GM23248 (cell line): Measurements from ENCODE around the gene FAM168A. TPM values are rescaled to one million over a fixed set of nuclear protein-coding genes. Genes with fewer than 3 reads are reported as not detected.

Experiments
- DNase-seq: peaks from one replicate; pipeline ENCODE4 v3.0.0-alpha.2; 2015
- H2AFZ ChIP-seq: fragments of 200-600 bp; sonication (generic); 2 replicates; pipeline ENCODE4 v1.6.1; 2016; ENCODE audit warnings: antibody characterized with exemption
- H3F3A ChIP-seq: fragments of 200-600 bp; sonication (generic); 2 replicates; pipeline ENCODE4 v1.6.1; 2016; ENCODE audit warnings: mild to moderate bottlenecking, antibody characterized with exemption, mixed run types; ENCODE audit not compliant: insufficient read depth
- H3K27ac ChIP-seq: fragments of 200-600 bp; sonication (generic); 2 replicates; pipeline ENCODE4 v1.5.1; 2016; ENCODE audit warnings: mild to moderate bottlenecking
- H3K27me3 ChIP-seq: fragments of 200-600 bp; sonication (generic); replicated peaks from 2 replicates; pipeline ENCODE4 v1.6.1; 2016; ENCODE audit warnings: mild to moderate bottlenecking; ENCODE audit not compliant: insufficient read depth
- H3K36me3 ChIP-seq: fragments of 200-600 bp; sonication (generic); 2 replicates; pipeline ENCODE4 v1.6.1; 2016; ENCODE audit warnings: low read depth, mild to moderate bottlenecking
- H3K4me1 ChIP-seq: fragments of 200-600 bp; sonication (generic); 2 replicates; pipeline ENCODE4 v1.6.1; 2016; ENCODE audit warnings: mild to moderate bottlenecking; ENCODE audit not compliant: insufficient read depth
- H3K4me2 ChIP-seq: fragments of 200-600 bp; sonication (generic); one replicate; pipeline ENCODE4 v1.6.1; 2016; ENCODE audit warnings: mild to moderate bottlenecking; ENCODE audit not compliant: unreplicated experiment
- H3K4me3 ChIP-seq: fragments of 200-600 bp; sonication (generic); 2 replicates; pipeline ENCODE4 v1.5.1; 2016; ENCODE audit warnings: mild to moderate bottlenecking
- H3K79me2 ChIP-seq: fragments of 200-600 bp; sonication (generic); 2 replicates; pipeline ENCODE4 v1.6.1; 2016; ENCODE audit warnings: mild to moderate bottlenecking; ENCODE audit not compliant: insufficient read depth
- H3K9ac ChIP-seq: fragments of 200-600 bp; sonication (generic); 2 replicates; pipeline ENCODE4 v1.6.1; 2016; ENCODE audit warnings: mild to moderate bottlenecking
- H3K9me2 ChIP-seq: fragments of 200-600 bp; sonication (generic); 2 replicates; pipeline ENCODE4 v1.6.1; 2016; ENCODE audit warnings: mixed run types, mild to moderate bottlenecking, moderate library complexity; ENCODE audit not compliant: insufficient read depth
- H3K9me3 ChIP-seq: fragments of 200-600 bp; sonication (generic); one replicate; pipeline ENCODE4 v1.6.1; 2017; ENCODE audit warnings: low read depth
- H4K20me1 ChIP-seq: fragments of 200-600 bp; sonication (generic); 2 replicates; pipeline ENCODE4 v1.6.0; 2016; ENCODE audit not compliant: insufficient read depth
- EZH2 ChIP-seq: fragments of 200-600 bp; sonication (generic); IDR thresholded peaks from 2 replicates; pipeline ENCODE4 v1.6.1; 2018; ENCODE audit warnings: antibody characterized with exemption, mild to moderate bottlenecking; ENCODE audit not compliant: insufficient read depth, poor library complexity, severe bottlenecking
- EZH2phosphoT487 ChIP-seq: fragments of 200-600 bp; sonication (generic); IDR thresholded peaks from 2 replicates; pipeline ENCODE4 v1.6.1; 2018; ENCODE audit warnings: antibody characterized with exemption, moderate library complexity, mild to moderate bottlenecking, low read depth; ENCODE audit not compliant: insufficient read depth
- WGBS, 2 experiments: methylation state at CpG; one replicate each; pipeline ENCODE4 v1.1.6; 2015 to 2017; ENCODE audit warnings: low lambda C conversion rate in 2 of 2, low coverage in 1 of 2; ENCODE audit errors: missing lambda C conversion rate in 2 of 2; 5-methylcytosine and 5-hydroxymethylcytosine counted together
- in situ Hi-C: fragments of 300-500 bp; cut with MboI; formaldehyde crosslinking; loops from 2 replicates; pipeline ENCODE4 v1.15.0; 2020
- polyA plus RNA-seq: library from polyadenylated mRNA; unstranded; fragments of >200 nt; fragmentation: Nextera tagmentation; extraction: Ambion mirVana; gene quantifications from 2 replicates; pipeline ENCODE4 v1.2.1, GENCODE V29; 2016
- total RNA-seq: library from RNA; depleted of rRNA; stranded (reverse); fragments of >200 nt; shearing (Covaris generic); gene quantifications from 2 replicates; pipeline ENCODE4 v1.2.3, GENCODE V29; 2014

FAM168A gene
- total and polyA plus RNA-seq, 2 experiments from 2014 or later: 9.1 to 26.4 TPM

GRCh38 chr11:73570415-73571114, 27.3 kb downstream of the FAM168A start:
- peaks cover 6% of the 10 kb centered on the region for H3F3A ChIP-seq
- H2AFZ ChIP-seq: no peak overlapping the region
- peak; percentile 80 for DNase-seq
- H3K9me3 ChIP-seq: no peaks in the 10 kb centered on the region
- H3K79me2 ChIP-seq: peaks cover 73% of the 10 kb centered on the region
- H3K9me2 ChIP-seq: no peaks in the 10 kb centered on the region
- peaks cover 5% of the 10 kb centered on the region; the same call in 1 of the 2 replicates for H4K20me1 ChIP-seq
- WGBS, 2 experiments: 7 to 19% methylated on average over 1 of the region's 1 CpG
- no peaks in the 10 kb centered on the region for H3K36me3 ChIP-seq
- in situ Hi-C loops: no loop called here
- H3K4me1 ChIP-seq: peaks cover 16% of the 10 kb centered on the region
- peak overlapping the region; percentile 59 for H3K27ac ChIP-seq
- no peak overlapping the region for H3K9ac ChIP-seq
- TF ChIP-seq EZH2 (no peak), EZH2phosphoT487 (no peak)
- H3K4me3 ChIP-seq: no peak overlapping the region
- H3K4me2 ChIP-seq: no peak overlapping the region
- H3K27me3 ChIP-seq: no peaks in the 10 kb centered on the region

DNA sequence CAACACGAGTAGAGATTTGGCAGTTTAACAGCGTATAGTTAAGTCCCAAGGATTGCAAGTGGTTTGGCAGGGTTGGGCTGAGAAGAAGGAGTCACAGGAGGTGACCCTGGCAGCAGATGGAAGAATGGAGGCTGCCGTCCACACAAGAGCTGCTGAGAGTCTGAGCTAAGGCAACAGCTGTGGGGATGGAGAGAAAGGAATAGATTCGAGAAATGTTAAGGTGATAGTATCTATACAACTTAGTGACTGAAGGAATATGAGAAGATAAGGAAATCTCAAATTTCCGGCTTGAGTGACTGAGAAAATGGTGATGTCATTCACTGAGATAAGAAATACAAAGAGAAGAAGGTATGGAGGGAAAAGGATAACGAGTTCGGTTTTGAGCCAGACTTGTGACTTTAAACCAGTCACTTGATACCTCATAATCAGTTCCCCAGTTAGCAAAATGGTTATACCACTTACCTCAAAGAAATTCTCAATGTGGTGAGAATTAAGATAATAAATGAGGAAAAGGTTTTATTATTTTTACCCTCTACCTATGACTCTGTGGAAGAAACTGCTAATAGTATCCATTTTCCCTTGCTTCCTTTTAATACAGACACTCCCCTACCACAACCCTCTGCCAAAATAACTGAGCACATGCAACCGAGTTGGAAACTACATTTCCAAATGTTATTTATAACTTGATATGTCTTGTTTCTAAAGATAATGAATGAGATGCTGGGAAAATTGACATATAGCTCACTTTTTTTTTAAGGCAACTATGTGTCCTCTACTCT, 30.7 kb downstream of the FAM168A start:
- no peaks in the 10 kb centered on the region for H3K9me2 ChIP-seq
- WGBS, 2 experiments: 69 to 72% methylated on average over 8 of the region's 8 CpGs
- no peak overlapping the region for H3K9ac ChIP-seq
- no peak for DNase-seq
- H3K36me3 ChIP-seq: no peaks in the 10 kb centered on the region
- in situ Hi-C loops: no loop called here
- H3K4me1 ChIP-seq: peaks cover 16% of the 10 kb centered on the region
- no peak overlapping the region for H3K27ac ChIP-seq
- no peak overlapping the region for H3K4me2 ChIP-seq
- no peaks in the 10 kb centered on the region for H3K9me3 ChIP-seq
- no peak overlapping the region for H2AFZ ChIP-seq
- H3K4me3 ChIP-seq: no peak overlapping the region
- TF ChIP-seq EZH2 (no peak), EZH2phosphoT487 (no peak)
- H3F3A ChIP-seq: peaks cover 6% of the 10 kb centered on the region
- peaks cover 78% of the 10 kb centered on the region for H3K79me2 ChIP-seq
- H3K27me3 ChIP-seq: no peaks in the 10 kb centered on the region
- peaks cover 11% of the 10 kb centered on the region; the same call in 1 of the 2 replicates for H4K20me1 ChIP-seq

DNA sequence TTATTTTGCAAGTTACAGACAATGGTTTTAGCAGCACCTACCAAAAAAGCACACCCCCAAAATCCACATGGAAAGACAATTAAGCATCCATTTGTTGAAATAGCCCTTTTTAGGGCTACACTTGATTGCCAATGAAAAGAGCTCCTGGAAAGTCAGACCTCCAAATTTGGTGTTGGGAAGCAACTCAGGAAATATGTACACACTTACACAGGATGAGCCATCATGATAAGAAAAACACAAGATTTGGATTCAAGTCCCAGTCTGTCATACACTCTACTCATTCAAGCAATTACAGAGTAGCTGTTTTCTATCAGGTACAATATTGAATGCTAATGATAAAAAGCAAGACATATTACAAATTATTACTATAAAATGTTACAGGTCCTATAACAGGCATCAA, 31.5 kb downstream of the FAM168A start:
- peak; percentile 30 for DNase-seq
- peaks cover 6% of the 10 kb centered on the region for H3F3A ChIP-seq
- H4K20me1 ChIP-seq: peaks cover 11% of the 10 kb centered on the region; the same call in 1 of the 2 replicates
- peaks cover 16% of the 10 kb centered on the region for H3K4me1 ChIP-seq
- TF ChIP-seq EZH2phosphoT487 (no peak), EZH2 (no peak)
- H3K27me3 ChIP-seq: no peaks in the 10 kb centered on the region
- no peak overlapping the region for H3K9ac ChIP-seq
- no peak overlapping the region for H3K4me3 ChIP-seq
- peaks cover 86% of the 10 kb centered on the region for H3K79me2 ChIP-seq
- no peak overlapping the region for H3K4me2 ChIP-seq
- no peaks in the 10 kb centered on the region for H3K9me2 ChIP-seq
- in situ Hi-C loops: no loop called here
- no peaks in the 10 kb centered on the region for H3K9me3 ChIP-seq
- H3K27ac ChIP-seq: no peak overlapping the region
- no peaks in the 10 kb centered on the region for H3K36me3 ChIP-seq
- no peak overlapping the region for H2AFZ ChIP-seq

DNA sequence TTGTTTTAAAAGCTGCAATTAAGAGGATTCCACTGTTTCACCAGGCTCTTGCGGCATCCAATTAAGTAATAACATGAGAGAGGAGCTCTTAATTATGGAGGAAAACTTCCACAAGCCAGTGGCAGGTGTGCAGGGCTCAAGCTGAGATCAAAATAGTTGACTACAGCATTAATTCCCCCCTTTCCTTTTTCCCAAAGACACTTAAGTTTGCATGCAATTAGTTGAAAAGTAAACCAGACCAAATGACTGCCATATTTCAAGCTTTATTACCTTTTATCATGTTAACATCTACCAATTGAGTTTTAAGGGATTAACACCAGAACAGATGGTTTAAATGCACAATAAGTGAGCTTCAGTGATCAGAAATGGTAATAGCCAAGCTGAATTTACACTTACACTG, 32.1 kb downstream of the FAM168A start:
- no peak overlapping the region for H2AFZ ChIP-seq
- H3K9ac ChIP-seq: no peak overlapping the region
- H4K20me1 ChIP-seq: peaks cover 11% of the 10 kb centered on the region; the same call in 1 of the 2 replicates
- no peaks in the 10 kb centered on the region for H3K9me2 ChIP-seq
- H3K36me3 ChIP-seq: no peaks in the 10 kb centered on the region
- H3K4me2 ChIP-seq: no peak overlapping the region
- peaks cover 6% of the 10 kb centered on the region for H3F3A ChIP-seq
- no peak for DNase-seq
- TF ChIP-seq EZH2 (no peak), EZH2phosphoT487 (no peak)
- peaks cover 15% of the 10 kb centered on the region for H3K4me1 ChIP-seq
- H3K9me3 ChIP-seq: no peaks in the 10 kb centered on the region
- no peak overlapping the region for H3K27ac ChIP-seq
- H3K27me3 ChIP-seq: no peaks in the 10 kb centered on the region
- 97 to 100% methylated on average over 1 of the region's 1 CpG for WGBS, 2 experiments
- no peak overlapping the region for H3K4me3 ChIP-seq
- H3K79me2 ChIP-seq: peaks cover 90% of the 10 kb centered on the region
- in situ Hi-C loops: no loop called here
